IMR-90 (cell line): ENCODE data around the gene CABP4. TPM values are rescaled to one million over a fixed set of nuclear protein-coding genes. Genes with fewer than 3 reads are reported as not detected.
"Not testable (repeated sequence)": the region's sequence is repeated elsewhere in the genome, so short reads cannot be mapped to it uniquely, and the experiment has no call there.

Source experiments
- ATAC-seq: fragments of 200-7000 bp; cut with Tn5 transposase; 2 replicates; pipeline ENCODE4 v1.9.1; 2020; ENCODE audit warnings: low read depth, mild to moderate bottlenecking, moderate library complexity
- BruUV-seq: library from RNA; stranded (reverse); fragments of 400-500 nt; replicated peaks from 2 replicates; lab custom pipeline; 2021; lab: Mats Ljungman, UMichigan
- CTCF ChIA-PET: fragments of 300-600 bp; formaldehyde crosslinking; extraction: SDS; loops from one replicate; lab custom pipeline; 2021; ENCODE audit warnings: antibody characterized with exemption; lab: Yijun Ruan, JAX
- POLR2A ChIA-PET: fragments of 300-600 bp; sonication (Branson Sonifier 250); formaldehyde crosslinking; loops from one replicate; lab custom pipeline; 2022; ENCODE audit warnings: antibody characterized with exemption; ENCODE audit not compliant: unreplicated experiment; lab: Charles Lee
- DNase-seq: peaks from one replicate; pipeline ENCODE4 v3.0.0; 2013
- H2AFZ ChIP-seq: replicated peaks from 2 replicates; pipeline ENCODE3; 2013; ENCODE audit warnings: low read length, mild to moderate bottlenecking; ENCODE audit not compliant: poor library complexity
- H2AK5ac ChIP-seq: 2 replicates; pipeline ENCODE4 v1.6.1; 2013; ENCODE audit warnings: low read depth, low read length, inconsistent platforms
- H2AK9ac ChIP-seq: replicated peaks from 2 replicates; pipeline ENCODE3; 2013; ENCODE audit warnings: mild to moderate bottlenecking, low read depth, low read length, moderate library complexity; ENCODE audit not compliant: poor library complexity
- H2BK120ac ChIP-seq: 2 replicates; pipeline ENCODE4 v1.6.1; 2013; ENCODE audit warnings: low read depth, low read length, inconsistent platforms
- H2BK15ac ChIP-seq: 3 replicates; pipeline ENCODE4 v1.6.1; 2013; ENCODE audit warnings: low read depth, low read length, inconsistent platforms
- H2BK20ac ChIP-seq: 2 replicates; pipeline ENCODE4 v1.6.1; 2013; ENCODE audit warnings: low read depth, mild to moderate bottlenecking, inconsistent platforms, low read length, moderate library complexity
- H2BK5ac ChIP-seq: 2 replicates; pipeline ENCODE4 v1.6.1; 2013; ENCODE audit warnings: mild to moderate bottlenecking, low read depth, low read length, inconsistent platforms; ENCODE audit not compliant: poor library complexity, severe bottlenecking
- H3K14ac ChIP-seq: replicated peaks from 2 replicates; pipeline ENCODE4 v1.6.1; 2013; ENCODE audit warnings: low read depth, low read length, inconsistent platforms
- H3K18ac ChIP-seq: 2 replicates; pipeline ENCODE4 v1.6.1; 2013; ENCODE audit warnings: low read depth, low read length, control low read depth
- H3K23ac ChIP-seq: 2 replicates; pipeline ENCODE4 v1.6.1; 2013; ENCODE audit warnings: low read depth, low read length, inconsistent platforms
- H3K27ac ChIP-seq: 2 replicates; pipeline ENCODE4 v1.5.1; 2013; ENCODE audit warnings: mild to moderate bottlenecking, control low read depth, low read length; ENCODE audit not compliant: insufficient read depth
- H3K27me3 ChIP-seq: 2 replicates; pipeline ENCODE4 v1.6.1; 2013; ENCODE audit warnings: low read length; ENCODE audit not compliant: control insufficient read depth, insufficient read depth
- H3K36me3 ChIP-seq: 2 replicates; pipeline ENCODE4 v1.6.1; 2013; ENCODE audit warnings: low read length, mixed read lengths; ENCODE audit not compliant: control insufficient read depth, insufficient read depth
- H3K4ac ChIP-seq: 2 replicates; pipeline ENCODE4 v1.6.1; 2013; ENCODE audit warnings: low read depth, low read length, inconsistent platforms
- H3K4me1 ChIP-seq: 2 replicates; pipeline ENCODE4 v1.6.1; 2013; ENCODE audit warnings: low read length, mixed read lengths; ENCODE audit not compliant: control insufficient read depth, insufficient read depth
- H3K4me2 ChIP-seq: 2 replicates; pipeline ENCODE4 v1.6.1; 2013; ENCODE audit warnings: low read depth, mild to moderate bottlenecking, control low read depth, low read length, moderate library complexity
- H3K4me3 ChIP-seq: 2 replicates; pipeline ENCODE4 v1.5.1; 2013; ENCODE audit warnings: low read depth, mild to moderate bottlenecking, control low read depth, low read length, moderate library complexity; ENCODE audit not compliant: insufficient read depth
- H3K56ac ChIP-seq: 2 replicates; pipeline ENCODE4 v1.6.1; 2013; ENCODE audit warnings: low read length, inconsistent platforms; ENCODE audit not compliant: insufficient read depth; ENCODE audit errors: extremely low read depth
- H3K79me1 ChIP-seq, 2 experiments: 2 replicates each; pipeline ENCODE4 v1.6.1; 2013; ENCODE audit warnings: low read length in 2 of 2, inconsistent platforms in 1 of 2, low read depth in 1 of 2
- H3K9ac ChIP-seq: 2 replicates; pipeline ENCODE4 v1.6.1; 2013; ENCODE audit warnings: low read depth, low read length, control low read depth
- H3K9me1 ChIP-seq: 2 replicates; pipeline ENCODE4 v1.6.1; 2013; ENCODE audit warnings: low read length, inconsistent platforms; ENCODE audit not compliant: insufficient read depth
- H3K9me3 ChIP-seq: 2 replicates; pipeline ENCODE4 v1.6.1; 2013; ENCODE audit warnings: low read length; ENCODE audit not compliant: control insufficient read depth, insufficient read depth
- H4K20me1 ChIP-seq: 2 replicates; pipeline ENCODE4 v1.6.1; 2013; ENCODE audit warnings: low read length, inconsistent platforms; ENCODE audit not compliant: insufficient read depth
- H4K5ac ChIP-seq: 2 replicates; pipeline ENCODE4 v1.6.1; 2013; ENCODE audit warnings: mild to moderate bottlenecking, low read depth, low read length, control low read depth
- H4K8ac ChIP-seq, 2 experiments: 2 replicates each; pipeline ENCODE4 v1.6.1; 2013; ENCODE audit warnings: low read depth in 2 of 2, low read length in 2 of 2, control low read depth in 1 of 2, inconsistent platforms in 1 of 2
- H4K91ac ChIP-seq: 2 replicates; pipeline ENCODE4 v1.6.1; 2013; ENCODE audit warnings: low read depth, low read length, inconsistent platforms; ENCODE audit not compliant: insufficient read depth
- CEBPB ChIP-seq: IDR thresholded peaks from 2 replicates; pipeline ENCODE4 v1.6.1; 2012; ENCODE audit warnings: low read depth, low read length, improper control_type of control experiment
- CHD1 ChIP-seq: IDR thresholded peaks from 2 replicates; pipeline ENCODE4 v1.6.1; 2012; ENCODE audit warnings: low read depth, low read length, improper control_type of control experiment
- ELK1 ChIP-seq: fragments of 150-350 bp; IDR thresholded peaks from 2 replicates; pipeline ENCODE4 v1.6.1; 2016; ENCODE audit warnings: low read depth, mild to moderate bottlenecking, low read length, moderate library complexity, borderline replicate concordance
- MAZ ChIP-seq: IDR thresholded peaks from 2 replicates; pipeline ENCODE4 v1.6.1; 2012; ENCODE audit warnings: low read depth, mild to moderate bottlenecking, low read length, improper control_type of control experiment, moderate library complexity, borderline replicate concordance
- RAD21 ChIP-seq: IDR thresholded peaks from 2 replicates; pipeline ENCODE4 v1.6.1; 2012; ENCODE audit warnings: low read length, improper control_type of control experiment
- USF2 ChIP-seq: fragments of 150-350 bp; IDR thresholded peaks from 2 replicates; pipeline ENCODE4 v1.6.1; 2017; ENCODE audit warnings: mild to moderate bottlenecking, antibody characterized with exemption, low read length, low read depth
- WGBS, 2 experiments: methylation state at CpG; one replicate each; pipeline versions ENCODE4 v1.1.5 to v1.1.7; 2013; ENCODE audit warnings: missing lambda C conversion rate in 2 of 2; ENCODE audit not compliant: insufficient read length in 1 of 2; ENCODE audit errors: extremely low coverage in 2 of 2; 5-methylcytosine and 5-hydroxymethylcytosine counted together
- dilution Hi-C: fragments of 300-500 bp; cut with HindIII; formaldehyde crosslinking; loops from one replicate; pipeline ENCODE4 v1.14.3; 2018; ENCODE audit warnings: low sequenced_read_pairs; ENCODE audit not compliant: unreplicated experiment
- in situ Hi-C: fragments of 300-500 bp; cut with MboI; formaldehyde crosslinking; loops from 3 replicates; pipeline ENCODE4 v1.14.3; 2019; ENCODE audit warnings: low sequenced_read_pairs, inconsistent platforms, mixed read lengths
- intact Hi-C: fragments of 100-400 bp; cut with micrococcal nuclease; formaldehyde crosslinking; loops from 2 replicates; pipeline ENCODE4 v1.10.0; 2022
- polyA plus RNA-seq, 3 experiments: library from polyadenylated mRNA; depleted of rRNA; stranded (reverse); fragments of >200 nt; gene quantifications; 2 replicates each; pipeline ENCODE4 v1.2.3, GENCODE V29; 2012; ENCODE audit warnings: low replicate concordance in 1 of 3
- total RNA-seq: library from RNA; depleted of rRNA; stranded (reverse); fragments of >200 nt; gene quantifications from 2 replicates; pipeline ENCODE4 v1.2.3, GENCODE V29; 2012

CABP4 gene
- total and polyA plus RNA-seq, 2 of the 4 experiments (the other 2 are of a cell fraction): not detected

DNA sequence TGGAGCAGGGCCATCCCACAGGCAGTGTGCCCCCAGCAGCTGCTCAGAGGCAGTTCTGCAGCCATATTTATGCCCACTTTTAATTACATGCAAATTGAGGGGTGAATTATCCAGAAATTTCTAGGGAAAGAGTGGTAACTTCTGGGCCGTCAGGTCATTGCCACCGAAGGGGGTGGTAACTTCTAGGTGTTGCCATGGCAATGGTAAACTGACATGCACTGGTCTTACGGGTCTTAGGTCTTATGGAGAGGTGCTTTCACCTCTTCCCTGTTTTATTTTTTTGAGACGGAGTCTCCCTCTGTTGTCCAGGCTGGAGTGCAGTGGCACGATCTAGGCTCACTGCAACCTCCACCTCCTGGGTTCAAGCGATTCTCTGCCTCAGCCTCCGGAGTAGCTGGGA lies 17.7 kb downstream of the CABP4 start:
- ATAC-seq (no peak), DNase-seq (no peak)
- H3K9me3 ChIP-seq: no peaks in the 10 kb centered on the region
- H3K56ac ChIP-seq: no peak overlapping the region
- peaks cover 4% of the 10 kb centered on the region for H3K4me1 ChIP-seq
- no peak overlapping the region for H2BK5ac ChIP-seq
- no peak overlapping the region for H3K9ac ChIP-seq
- no peak overlapping the region for H3K27ac ChIP-seq
- no peak overlapping the region for H3K4me2 ChIP-seq
- TF ChIP-seq ELK1 (no peak), USF2 (no peak), RAD21 (no peak), MAZ (no peak), CEBPB (no peak), CHD1 (no peak)
- no peak overlapping the region for H4K8ac ChIP-seq
- peak overlapping the region; percentile 72 for H2AK9ac ChIP-seq
- H4K5ac ChIP-seq: no peak overlapping the region
- no peak overlapping the region for H2AK5ac ChIP-seq
- no peak overlapping the region for H2BK15ac ChIP-seq
- no peak overlapping the region for H4K91ac ChIP-seq
- H3K27me3 ChIP-seq: peaks cover 3% of the 10 kb centered on the region
- in situ Hi-C loops: no loop called here
- H3K23ac ChIP-seq: no peak overlapping the region
- peaks cover 0 to 8% of the 10 kb centered on the region in 2 experiments; a peak in 2 of 4 replicates for H3K79me1 ChIP-seq
- dilution Hi-C loops: no loop called here
- intact Hi-C loops: no loop called here
- CTCF ChIA-PET: interaction anchor here (0.6 kb wide), 1 partner anchor 72 kb away, joined by 3 read pairs; no protein-coding TSS in a partner anchor
- no peak overlapping the region for H3K4me3 ChIP-seq
- no peaks in the 10 kb centered on the region for H3K9me1 ChIP-seq
- no peak overlapping the region for H3K14ac ChIP-seq
- no peak overlapping the region for H2AFZ ChIP-seq
- no peak overlapping the region for H2BK120ac ChIP-seq
- H3K36me3 ChIP-seq: no peaks in the 10 kb centered on the region
- no peaks in the 10 kb centered on the region for H4K20me1 ChIP-seq
- BruUV-seq: no TSS peak
- H3K18ac ChIP-seq: no peak overlapping the region
- WGBS, 2 experiments: no CpG with 5 or more reads among the region's 7 CpGs
- no peak overlapping the region for H3K4ac ChIP-seq
- POLR2A ChIA-PET: no interaction called here
- H2BK20ac ChIP-seq: no peak overlapping the region

DNA sequence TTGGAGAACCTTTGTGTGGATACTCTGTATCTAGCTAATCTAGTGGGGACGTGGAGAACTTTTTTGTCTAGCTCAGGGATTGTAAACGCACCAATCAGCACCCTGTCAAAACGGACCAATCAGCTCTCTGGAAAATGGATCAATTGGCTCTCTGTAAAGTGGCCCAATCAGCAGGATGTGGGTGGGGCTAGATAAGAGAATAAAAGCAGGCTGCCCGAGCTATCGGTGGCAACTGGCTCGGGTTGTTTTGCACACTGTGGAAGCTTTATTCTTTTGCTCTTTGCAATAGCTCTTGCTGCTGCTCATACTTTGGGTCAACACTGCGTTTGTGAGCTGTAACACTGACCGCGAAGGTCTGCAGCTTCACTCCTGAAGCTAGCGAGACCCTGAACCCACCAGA lies 21.5 kb downstream of the CABP4 start:
- intact Hi-C loops, dilution Hi-C loops, H3K14ac ChIP-seq, H3K9me3 ChIP-seq, H3K9ac ChIP-seq, H4K5ac ChIP-seq, H4K8ac ChIP-seq, POLR2A ChIA-PET, ATAC-seq, H3K4me3 ChIP-seq, H2BK120ac ChIP-seq, H2AK5ac ChIP-seq, H2AFZ ChIP-seq, H3K4me2 ChIP-seq, H2AK9ac ChIP-seq, H2BK15ac ChIP-seq, BruUV-seq, H2BK20ac ChIP-seq, H3K4ac ChIP-seq, H3K27ac ChIP-seq, H4K20me1 ChIP-seq, H4K91ac ChIP-seq, H2BK5ac ChIP-seq, H3K23ac ChIP-seq, H3K79me1 ChIP-seq, H3K36me3 ChIP-seq, H3K18ac ChIP-seq, H3K9me1 ChIP-seq, in situ Hi-C loops, H3K27me3 ChIP-seq, H3K4me1 ChIP-seq, H3K56ac ChIP-seq, DNase-seq: not testable (repeated sequence)
- CTCF ChIA-PET: interaction anchor here (0.6 kb wide), 1 partner anchor 95 kb away, joined by 4 read pairs; no protein-coding TSS in a partner anchor
- WGBS, 2 experiments: 89% methylated on average over 7 of the region's 10 CpGs; no CpG with 5 or more reads in 1 of the 2 experiments
